ENCODE data around the gene DFFB. TPM values are rescaled to one million over a fixed set of nuclear protein-coding genes. Genes with fewer than 3 reads are reported as not detected.

DFFB gene
- polyA plus RNA-seq, 1 donor from 2014 or later: 20.2 TPM

DNA sequence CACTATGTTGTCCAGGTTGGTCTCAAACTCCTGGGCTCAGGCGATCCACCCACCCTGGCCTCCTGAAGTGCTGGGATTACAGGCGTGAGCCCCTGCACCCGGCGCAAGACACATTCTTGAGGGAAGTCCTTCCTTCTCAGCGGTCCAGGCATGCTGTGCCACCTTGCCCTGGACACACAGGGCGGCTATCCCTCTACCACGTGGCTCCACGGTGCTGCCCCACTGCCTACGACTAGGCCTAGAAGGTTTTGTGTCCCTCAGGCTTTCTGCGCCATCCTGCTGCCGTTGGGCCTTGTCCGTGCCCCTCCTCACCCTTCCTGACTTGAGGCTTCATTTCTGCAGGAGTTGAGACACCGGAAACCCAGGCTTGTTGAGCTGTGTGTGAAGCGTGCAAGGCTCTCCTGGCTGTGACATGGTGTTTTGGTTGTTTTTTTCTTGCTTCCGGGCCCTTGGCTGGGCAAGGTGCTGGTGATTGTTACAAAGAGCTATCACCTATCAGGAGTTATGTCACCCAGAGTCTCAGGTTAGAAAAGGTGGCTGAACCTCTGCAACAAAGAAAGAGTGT, 28.9 kb downstream of the DFFB start:
- Histone ChIP-seq H4K20me1 (ENCODE audit: insufficient read depth) (no peaks in the 10 kb centered on the region), H3K4me2 (ENCODE audit: low read length) (no peak overlapping the region), H3K4me3 (ENCODE audit: low read length) (no peak overlapping the region), H3K79me2 (replicated peaks; ENCODE audit: insufficient read depth, low read length) (no peaks in the 10 kb centered on the region), H3K9me2 (ENCODE audit: insufficient read depth, low read length) (no peaks in the 10 kb centered on the region), H3K36me3 (ENCODE audit: insufficient read depth, low read length) (peaks cover 5% of the 10 kb centered on the region), H3F3A (ENCODE audit: insufficient read depth, low read length, poor library complexity, severe bottlenecking) (no peaks in the 10 kb centered on the region), H3K27ac (ENCODE audit: low read length) (no peak overlapping the region), H2AFZ (ENCODE audit: low read depth, low read length) (no peak overlapping the region), H3K9ac (ENCODE audit: low read length) (no peak overlapping the region), H3K9me3 (ENCODE audit: low read length) (no peaks in the 10 kb centered on the region), H3K27me3 (ENCODE audit: insufficient read depth, low read depth, low read length) (no peaks in the 10 kb centered on the region)
- TF ChIP-seq CTCF (IDR thresholded peaks at IDR 0.05; ENCODE audit: poor library complexity, severe bottlenecking) (no peak), SMC3 (conservative IDR thresholded peaks at IDR 0.05; ENCODE audit: poor library complexity) (no peak), MXI1 (conservative IDR thresholded peaks at IDR 0.05; ENCODE audit: poor library complexity, severe bottlenecking) (no peak), EZH2 (IDR thresholded peaks at IDR 0.05; ENCODE audit: borderline replicate concordance, insufficient read depth, low read length, poor library complexity, severe bottlenecking) (no peak), RAD21 (conservative IDR thresholded peaks at IDR 0.05) (no peak), REST (IDR thresholded peaks at IDR 0.05; ENCODE audit: borderline replicate concordance) (no peak), POLR2AphosphoS5 (IDR thresholded peaks at IDR 0.05) (no peak), EP300 (conservative IDR thresholded peaks at IDR 0.05; ENCODE audit: poor library complexity, severe bottlenecking) (no peak), TAF1 (IDR thresholded peaks at IDR 0.05; ENCODE audit: low read depth) (no peak)

GRCh38 chr1:3886691-3887090, 29.4 kb downstream of the DFFB start:
- peaks cover 5% of the 10 kb centered on the region for H3K36me3 ChIP-seq (ENCODE audit: insufficient read depth, low read length)
- H4K20me1 ChIP-seq (ENCODE audit: insufficient read depth): no peaks in the 10 kb centered on the region

More at GRCh38 chr1:3886691-3887090, 29.4 kb downstream of the DFFB start:
- H2AFZ ChIP-seq (ENCODE audit: low read depth, low read length): no peak overlapping the region
- no peaks in the 10 kb centered on the region for H3K79me2 ChIP-seq (replicated peaks; ENCODE audit: insufficient read depth, low read length)
- no peak overlapping the region for H3K4me3 ChIP-seq (ENCODE audit: low read length)
- H3K4me2 ChIP-seq (ENCODE audit: low read length): no peak overlapping the region
- H3K27ac ChIP-seq (ENCODE audit: low read length): no peak overlapping the region
- no peaks in the 10 kb centered on the region for H3K9me2 ChIP-seq (ENCODE audit: insufficient read depth, low read length)
- no peak for TF ChIP-seq EP300 (conservative IDR thresholded peaks at IDR 0.05; ENCODE audit: poor library complexity, severe bottlenecking)
- TF ChIP-seq POLR2AphosphoS5 (IDR thresholded peaks at IDR 0.05): no peak
- no peak for TF ChIP-seq SMC3 (conservative IDR thresholded peaks at IDR 0.05; ENCODE audit: poor library complexity)
- no peak for TF ChIP-seq TAF1 (IDR thresholded peaks at IDR 0.05; ENCODE audit: low read depth)
- no peak for TF ChIP-seq REST (IDR thresholded peaks at IDR 0.05; ENCODE audit: borderline replicate concordance)
- no peak for TF ChIP-seq EZH2 (IDR thresholded peaks at IDR 0.05; ENCODE audit: borderline replicate concordance, insufficient read depth, low read length, poor library complexity, severe bottlenecking)
- H3K27me3 ChIP-seq (ENCODE audit: insufficient read depth, low read depth, low read length): no peaks in the 10 kb centered on the region
- no peaks in the 10 kb centered on the region for H3F3A ChIP-seq (ENCODE audit: insufficient read depth, low read length, poor library complexity, severe bottlenecking)
- H3K9ac ChIP-seq (ENCODE audit: low read length): no peak overlapping the region
- no peaks in the 10 kb centered on the region for H3K9me3 ChIP-seq (ENCODE audit: low read length)

Measured in neural cell (in vitro differentiated cells).